Cardiac septum (tissue), 1 donor: ENCODE data around the gene SDK1. TPM values are rescaled to one million over a fixed set of nuclear protein-coding genes. Genes with fewer than 3 reads are reported as not detected.

ENCODE experiments used
- DNase-seq: peaks from one replicate; pipeline ENCODE4 v3.0.0-alpha.2; 2020; ENCODE audit warnings: low spot score
- intact Hi-C: fragments of 100-400 bp; cut with DNase I; formaldehyde crosslinking; loops from one replicate; pipeline ENCODE4 v1.14.0; 2022
- total RNA-seq: library from RNA; stranded (reverse); fragmentation: NEBNext Ultra II Directional; extraction: Animal tissue kit (Norgen Biotek cat#: 25700); gene quantifications from one replicate; pipeline ENCODE4 v1.2.1, GENCODE V29; 2021
- donor health status: DM: no; HTN: no; CAD: no.

The SDK1 gene
- total RNA-seq, 1 donor from 2014 or later = 0.32 TPM

GRCh38 chr7:3326246-3326645 lies 25.2 kb downstream of the SDK1 start:
- DNase-seq = no peak
- intact Hi-C loops = no loop called here

GRCh38 chr7:3327099-3327498 lies 26.0 kb downstream of the SDK1 start:
- no peak for DNase-seq
- intact Hi-C loops = no loop called here

GRCh38 chr7:3327655-3328054 lies 26.6 kb downstream of the SDK1 start:
- intact Hi-C loops = no loop called here
- DNase-seq = no peak

GRCh38 chr7:3332308-3332707 lies 31.3 kb downstream of the SDK1 start:
- DNase-seq = no peak
- intact Hi-C loops = no loop called here

- no peak for DNase-seq
- intact Hi-C loops = no loop called here
Observed at GRCh38 chr7:3333861-3334260, 32.8 kb downstream of the SDK1 start.

GRCh38 chr7:3336042-3336665 lies 35.1 kb downstream of the SDK1 start:
- DNase-seq = no peak
- intact Hi-C loops = no loop called here

- intact Hi-C loops = no loop called here
- no peak for DNase-seq
Observed at GRCh38 chr7:3338161-3338560, 37.1 kb downstream of the SDK1 start.

- intact Hi-C loops = no loop called here
- no peak for DNase-seq
Observed at GRCh38 chr7:3345699-3346481, 44.8 kb downstream of the SDK1 start.

GRCh38 chr7:3349126-3349525 lies 48.1 kb downstream of the SDK1 start:
- DNase-seq = no peak
- intact Hi-C loops = no loop called here

- no peak for DNase-seq
- intact Hi-C loops = no loop called here
Observed at GRCh38 chr7:3356173-3356572, 55.1 kb downstream of the SDK1 start.

- no peak for DNase-seq
- intact Hi-C loops = no loop called here
Observed at GRCh38 chr7:3358991-3359390, 57.9 kb downstream of the SDK1 start.

- no peak for DNase-seq
- intact Hi-C loops = no loop called here
Observed at GRCh38 chr7:3367261-3367660, 66.2 kb downstream of the SDK1 start.

- intact Hi-C loops = no loop called here
- no peak for DNase-seq
Observed at GRCh38 chr7:3370068-3370830, 69.2 kb downstream of the SDK1 start.

GRCh38 chr7:3370921-3371320 lies 69.9 kb downstream of the SDK1 start:
- DNase-seq = no peak
- intact Hi-C loops = no loop called here

- intact Hi-C loops = no loop called here
- DNase-seq = no peak
Observed at GRCh38 chr7:3371601-3372000, 70.5 kb downstream of the SDK1 start.

GRCh38 chr7:3374239-3374638 lies 73.2 kb downstream of the SDK1 start:
- intact Hi-C loops = no loop called here
- DNase-seq = no peak

- intact Hi-C loops = no loop called here
- no peak for DNase-seq
Observed at GRCh38 chr7:3378390-3379150, 77.5 kb downstream of the SDK1 start.

GRCh38 chr7:3380034-3380433 lies 79.0 kb downstream of the SDK1 start:
- DNase-seq = no peak
- intact Hi-C loops = no loop called here

GRCh38 chr7:3380886-3381685 lies 80.0 kb downstream of the SDK1 start:
- intact Hi-C loops = no loop called here
- no peak for DNase-seq
